Keratinocyte (primary cell): ENCODE measurements around the gene HECTD4.

Source experiments
- CTCF ChIP-seq, 3 experiments: IDR thresholded peaks in 1 of 3; conservative IDR thresholded peaks in 1 of 3; optimal IDR thresholded peaks in 1 of 3; 2 replicates in 2 of 3; 3 replicates in 1 of 3; pipeline versions ENCODE3 to v1.5.1; 2011; ENCODE audit warnings: low read length in 3 of 3, mild to moderate bottlenecking in 3 of 3, moderate library complexity in 2 of 3, control low read depth in 1 of 3, inconsistent platforms in 1 of 3; ENCODE audit not compliant: insufficient read depth in 2 of 3; ENCODE audit errors: extremely low read depth in 1 of 3
- EZH2 ChIP-seq: IDR thresholded peaks from one replicate; pipeline ENCODE4 v1.6.1; 2012; ENCODE audit warnings: inconsistent platforms, mild to moderate bottlenecking, low read length, moderate library complexity

DNA sequence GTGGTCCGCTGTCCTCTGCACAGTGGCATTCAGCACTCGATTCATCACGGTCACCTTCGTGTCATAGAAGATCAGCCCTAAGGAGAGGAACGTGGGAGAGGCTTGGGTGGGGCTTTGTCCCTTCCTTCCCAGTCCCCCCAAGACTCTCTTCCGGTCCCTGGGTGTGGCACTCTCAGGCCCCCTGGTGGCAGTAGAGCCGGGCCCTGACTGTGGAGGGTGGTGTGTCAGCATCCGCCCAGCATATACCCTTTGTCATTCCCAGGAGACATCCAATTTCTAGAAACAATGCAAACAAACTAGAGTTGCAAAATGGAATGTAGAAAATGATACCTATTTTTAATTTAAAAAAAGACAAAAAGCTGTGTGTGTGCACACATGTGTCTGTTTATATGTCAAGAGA, 211.9 kb downstream of the HECTD4 start:
- TF ChIP-seq CTCF (optimal IDR thresholded peaks at IDR 0.05 in 1 of 3, IDR thresholded peaks at IDR 0.05 in 1 of 3, conservative IDR thresholded peaks at IDR 0.05 in 1 of 3; ENCODE audit: extremely low read depth in 1 of 3, insufficient read depth in 2 of 3, low read length in 3 of 3) (peak; percentile 23 to 59 (median 43)), EZH2 (no peak)
